ENCODE measurements around the gene MGAT5. TPM values are rescaled to one million over a fixed set of nuclear protein-coding genes. Genes with fewer than 3 reads are reported as not detected.

The MGAT5 gene
- total RNA-seq, 1 experiment from 2014 or later: 34.0 TPM

GRCh38 chr2:134333646-134334189 lies 79.8 kb downstream of the MGAT5 start:
- Histone ChIP-seq H3K4me1 (ENCODE audit: control insufficient read depth in 1 of 2, insufficient read depth in 2 of 2, low read length in 2 of 2) (no peaks in the 10 kb centered on the region), H3K79me2 (ENCODE audit: insufficient read depth, low read length) (no peaks in the 10 kb centered on the region), H3K4me3 (replicated peaks in 1 of 2; ENCODE audit: low read depth in 1 of 2, low read length in 2 of 2) (no peak overlapping the region), H3K9me2 (ENCODE audit: insufficient read depth) (no peaks in the 10 kb centered on the region), H3K36me3 (ENCODE audit: control insufficient read depth in 1 of 2, insufficient read depth in 2 of 2, low read length in 2 of 2) (no peaks in the 10 kb centered on the region), H2AFZ (ENCODE audit: low read depth, low read length, poor library complexity, severe bottlenecking) (no peak overlapping the region), H3K9ac (ENCODE audit: low read length) (no peak overlapping the region), H3K9me3 (ENCODE audit: control insufficient read depth in 1 of 2, insufficient read depth in 1 of 2, low read depth in 1 of 2, low read length in 2 of 2) (no peaks in the 10 kb centered on the region), H4K20me1 (ENCODE audit: insufficient read depth) (no peaks in the 10 kb centered on the region), H3K27me3 (ENCODE audit: insufficient read depth, low read length) (no peaks in the 10 kb centered on the region), H3K27ac (ENCODE audit: low read depth, low read length) (no peak overlapping the region), H3K4me2 (ENCODE audit: low read length) (no peak overlapping the region)
- ChIA-PET POLR2A (no interaction called here), CTCF (no interaction called here), RAD21 (ENCODE audit: low non-redundant PET in 1 of 2, low total read pairs in 2 of 2, uncharacterized antibody in 2 of 2, unreplicated experiment in 2 of 2) (no interaction called here)
- DNase-seq (ENCODE audit: low read depth, low spot score): no peak
- TF ChIP-seq ATF3 (IDR thresholded peaks at IDR 0.05): no peak
- no peak for TF ChIP-seq ZBTB33 (IDR thresholded peaks at IDR 0.05; ENCODE audit: extremely low read depth, insufficient replicate concordance, low read length)
- TF ChIP-seq ELF1 (IDR thresholded peaks at IDR 0.05; ENCODE audit: borderline replicate concordance, low read depth): no peak
- no peak for TF ChIP-seq ZNF274 (IDR thresholded peaks at IDR 0.05; ENCODE audit: low read depth, low read length)
- no peak for TF ChIP-seq POLR2AphosphoS5 (IDR thresholded peaks at IDR 0.05; ENCODE audit: low read depth, low read length)
- no peak for TF ChIP-seq SIN3A (IDR thresholded peaks at IDR 0.05; ENCODE audit: low read depth)
- TF ChIP-seq EGR1 (IDR thresholded peaks at IDR 0.05; ENCODE audit: low read depth): no peak
- no peak for TF ChIP-seq YY1 (IDR thresholded peaks at IDR 0.05; ENCODE audit: extremely low read depth, insufficient replicate concordance, low read depth, low read length)
- no peak for TF ChIP-seq JUND (IDR thresholded peaks at IDR 0.05)
- TF ChIP-seq SP1 (IDR thresholded peaks at IDR 0.05; ENCODE audit: low read depth): no peak
- no peak for TF ChIP-seq CEBPB (IDR thresholded peaks at IDR 0.05; ENCODE audit: low read depth)
- TF ChIP-seq ZFX (IDR thresholded peaks at IDR 0.05): no peak
- TF ChIP-seq SRF (IDR thresholded peaks at IDR 0.05; ENCODE audit: low read depth): no peak
- no peak for TF ChIP-seq CBX3 (IDR thresholded peaks at IDR 0.05; ENCODE audit: low read depth)
- no peak for TF ChIP-seq EZH2 (IDR thresholded peaks at IDR 0.05)
- ATAC-seq: no peak
- no TSS peak for BruUV-seq (replicated peaks)
- intact Hi-C loops (cut with micrococcal nuclease): no loop called here

Measured in HCT116 (cell line).